Peyer's patch (tissue), 4 donors: Measurements from ENCODE around the gene APPBP2. TPM values are rescaled to one million over a fixed set of nuclear protein-coding genes. Genes with fewer than 3 reads are reported as not detected.
"Not testable (repeated sequence)": the region's sequence is repeated elsewhere in the genome, so short reads cannot be mapped to it uniquely, and the experiment has no call there.

Experiments
- DNase-seq, 3 donors: peaks; one replicate each; pipeline ENCODE4 v3.0.0-alpha.2; 2017 to 2019
- H3K27ac ChIP-seq, 4 donors: fragments of 200-600 bp; sonication (generic); one replicate each; pipeline ENCODE4 v1.5.1; 2016 to 2019
- H3K27me3 ChIP-seq, 2 donors: fragments of 200-600 bp; sonication (generic); one replicate each; pipeline ENCODE4 v1.5.1; 2019
- H3K36me3 ChIP-seq, 3 donors: fragments of 200-600 bp; sonication (generic); one replicate each; pipeline ENCODE4 v1.5.1; 2016 to 2019
- H3K4me1 ChIP-seq, 4 donors: fragments of 200-600 bp; sonication (generic); one replicate each; pipeline ENCODE4 v1.5.1; 2016 to 2019
- H3K4me3 ChIP-seq, 4 donors: fragments of 200-600 bp; sonication (generic); 1 replicate in 3 of 4; 2 replicates in 1 of 4; pipeline ENCODE4 v1.5.1; 2016 to 2019; ENCODE audit warnings: mild to moderate bottlenecking in 1 of 4
- H3K9me3 ChIP-seq, 4 donors: fragments of 200-600 bp; sonication (generic); one replicate each; pipeline ENCODE4 v1.5.1; 2016 to 2019; ENCODE audit warnings: mild to moderate bottlenecking in 1 of 4
- POLR2A ChIP-seq, 2 donors: fragments of 450-650 bp; IDR thresholded peaks; one replicate each; pipeline ENCODE4 v1.5.1; 2017; ENCODE audit warnings: antibody characterized with exemption in 2 of 2, mild to moderate bottlenecking in 2 of 2, moderate library complexity in 2 of 2
- total RNA-seq, 4 donors: library from RNA; depleted of rRNA; stranded (reverse); fragments of >200 nt; gene quantifications; one replicate each; pipeline ENCODE4 v1.1.0, GENCODE V29; 2016
- TF ChIP-seq, protein P1 (sequence below), 6 experiments: fragments of 450-650 bp in 4 of 6; fragments of 200-600 bp in 2 of 6; sonication (generic) in 1 of 6; IDR thresholded peaks; one replicate each; pipeline ENCODE4 v1.5.1; 2017 to 2019; ENCODE audit warnings: antibody characterized with exemption in 6 of 6, mild to moderate bottlenecking in 3 of 6, moderate library complexity in 1 of 6

APPBP2 gene
- total RNA-seq, 4 donors from 2014 or later: 14.0 to 18.4 (median 15.4) TPM

DNA sequence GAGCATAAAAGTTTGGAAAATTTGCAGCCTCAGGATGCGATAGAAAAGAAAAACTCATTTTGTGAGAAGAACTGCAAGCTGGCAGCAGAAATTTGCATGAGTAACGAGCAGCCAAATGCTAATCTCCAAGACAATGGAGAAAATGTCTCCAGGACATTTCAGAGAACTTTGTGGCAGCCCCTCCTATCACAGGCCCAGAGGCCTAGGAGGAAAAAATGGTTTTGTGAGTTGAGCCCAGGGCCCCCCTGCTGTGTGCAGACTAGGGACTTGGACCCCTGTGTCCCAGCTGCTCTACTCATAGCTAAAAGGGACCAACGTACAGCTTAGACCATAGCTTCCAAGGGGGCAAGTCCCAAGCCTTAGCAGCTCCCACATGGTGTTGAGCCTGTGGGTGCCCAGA, 34.3 kb downstream of the APPBP2 start:
- peaks cover 0 to 15% (median 4%) of the 10 kb centered on the region in 4 donors for H3K9me3 ChIP-seq
- H3K27ac ChIP-seq: no peak overlapping the region
- H3K27me3 ChIP-seq: no peaks in the 10 kb centered on the region
- no peak overlapping the region for H3K4me3 ChIP-seq
- DNase-seq: no peak
- no peak for TF ChIP-seq POLR2A (IDR thresholded peaks at IDR 0.05)
- TF ChIP-seq, protein P1, sequence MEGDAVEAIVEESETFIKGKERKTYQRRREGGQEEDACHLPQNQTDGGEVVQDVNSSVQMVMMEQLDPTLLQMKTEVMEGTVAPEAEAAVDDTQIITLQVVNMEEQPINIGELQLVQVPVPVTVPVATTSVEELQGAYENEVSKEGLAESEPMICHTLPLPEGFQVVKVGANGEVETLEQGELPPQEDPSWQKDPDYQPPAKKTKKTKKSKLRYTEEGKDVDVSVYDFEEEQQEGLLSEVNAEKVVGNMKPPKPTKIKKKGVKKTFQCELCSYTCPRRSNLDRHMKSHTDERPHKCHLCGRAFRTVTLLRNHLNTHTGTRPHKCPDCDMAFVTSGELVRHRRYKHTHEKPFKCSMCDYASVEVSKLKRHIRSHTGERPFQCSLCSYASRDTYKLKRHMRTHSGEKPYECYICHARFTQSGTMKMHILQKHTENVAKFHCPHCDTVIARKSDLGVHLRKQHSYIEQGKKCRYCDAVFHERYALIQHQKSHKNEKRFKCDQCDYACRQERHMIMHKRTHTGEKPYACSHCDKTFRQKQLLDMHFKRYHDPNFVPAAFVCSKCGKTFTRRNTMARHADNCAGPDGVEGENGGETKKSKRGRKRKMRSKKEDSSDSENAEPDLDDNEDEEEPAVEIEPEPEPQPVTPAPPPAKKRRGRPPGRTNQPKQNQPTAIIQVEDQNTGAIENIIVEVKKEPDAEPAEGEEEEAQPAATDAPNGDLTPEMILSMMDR (IDR thresholded peaks at IDR 0.05): no peak
- H3K36me3 ChIP-seq: peaks cover 0 to 81% (median 0%) of the 10 kb centered on the region in 3 donors
- no peaks in the 10 kb centered on the region for H3K4me1 ChIP-seq

DNA sequence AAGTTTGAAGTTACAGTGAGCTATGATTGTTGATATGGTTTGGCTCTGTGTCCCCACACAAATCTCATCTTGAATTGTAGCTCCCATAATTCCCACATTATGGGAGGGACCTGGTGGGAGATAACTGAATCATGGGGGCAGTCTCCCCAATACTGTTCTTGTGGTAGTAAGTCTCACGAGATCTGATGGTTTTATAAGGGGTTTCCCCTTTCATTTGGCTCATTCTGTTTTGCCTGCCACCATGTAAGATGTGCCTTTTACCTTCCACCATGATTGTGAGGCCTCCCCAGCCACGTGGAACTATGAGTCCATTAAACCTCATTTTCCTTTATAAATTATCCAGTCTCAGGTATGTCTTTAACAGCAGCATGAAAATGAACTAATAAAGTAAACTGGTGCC, 35.4 kb downstream of the APPBP2 start:
- not testable (repeated sequence) for H3K27ac ChIP-seq, H3K27me3 ChIP-seq, H3K4me3 ChIP-seq, H3K4me1 ChIP-seq, DNase-seq
- H3K36me3 ChIP-seq: peaks cover 0 to 69% (median 0%) of the 10 kb centered on the region in 3 donors
- H3K9me3 ChIP-seq: peaks cover 0 to 15% (median 4%) of the 10 kb centered on the region in 4 donors

DNA sequence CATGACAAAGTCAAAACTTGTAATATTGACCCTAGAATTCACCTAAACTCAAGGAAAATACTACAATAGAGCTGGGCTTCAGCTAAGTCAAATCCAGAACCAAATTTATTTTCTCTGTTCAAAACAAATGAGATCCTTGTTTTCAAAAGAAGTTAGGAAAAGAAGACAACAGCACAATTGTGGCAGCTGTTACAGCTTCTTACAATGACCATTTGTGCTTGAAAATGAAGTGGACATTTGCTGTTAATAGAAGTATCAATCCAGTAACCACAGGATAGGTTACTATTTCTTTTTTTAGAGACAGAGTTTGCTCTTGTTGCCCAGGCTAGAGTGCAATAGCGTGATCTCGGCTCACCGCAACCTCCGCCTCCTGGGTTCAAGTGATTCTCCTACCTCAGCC, 44.4 kb downstream of the APPBP2 start:
- no peak for DNase-seq
- no peaks in the 10 kb centered on the region for H3K27me3 ChIP-seq
- H3K36me3 ChIP-seq: peaks cover 0 to 20% (median 0%) of the 10 kb centered on the region in 3 donors
- H3K4me1 ChIP-seq: no peaks in the 10 kb centered on the region
- no peak overlapping the region for H3K4me3 ChIP-seq
- H3K27ac ChIP-seq: no peak overlapping the region
- H3K9me3 ChIP-seq: no peaks in the 10 kb centered on the region
- TF ChIP-seq, protein P1 (IDR thresholded peaks at IDR 0.05): no peak
- TF ChIP-seq POLR2A (IDR thresholded peaks at IDR 0.05): no peak

DNA sequence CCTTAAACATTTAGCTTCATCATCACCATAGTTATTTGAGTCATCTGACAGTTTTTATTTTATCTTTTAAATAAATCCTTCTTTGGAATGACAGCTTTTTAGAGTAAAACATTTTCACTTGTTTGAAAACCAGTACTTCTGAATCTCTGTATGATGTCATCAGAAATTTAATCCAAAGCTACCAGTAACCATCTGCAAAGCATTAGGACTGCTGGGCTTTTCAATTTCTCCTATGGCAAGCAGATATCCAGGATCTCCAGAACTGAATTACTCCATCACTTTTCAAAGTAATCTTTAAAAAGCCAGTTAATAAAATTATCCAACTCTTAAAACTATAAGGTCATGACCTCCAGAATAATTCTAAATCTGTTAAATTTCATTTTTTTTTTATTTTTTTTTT, 52.3 kb downstream of the APPBP2 start:
- Histone ChIP-seq H3K27me3 (no peaks in the 10 kb centered on the region), H3K4me1 (no peaks in the 10 kb centered on the region), H3K9me3 (no peaks in the 10 kb centered on the region), H3K4me3 (no peak overlapping the region), H3K27ac (no peak overlapping the region), H3K36me3 (peaks cover 0 to 37% (median 0%) of the 10 kb centered on the region in 3 donors)
- TF ChIP-seq, protein P1 (IDR thresholded peaks at IDR 0.05): no peak
- no peak for TF ChIP-seq POLR2A (IDR thresholded peaks at IDR 0.05)
- DNase-seq: no peak

DNA sequence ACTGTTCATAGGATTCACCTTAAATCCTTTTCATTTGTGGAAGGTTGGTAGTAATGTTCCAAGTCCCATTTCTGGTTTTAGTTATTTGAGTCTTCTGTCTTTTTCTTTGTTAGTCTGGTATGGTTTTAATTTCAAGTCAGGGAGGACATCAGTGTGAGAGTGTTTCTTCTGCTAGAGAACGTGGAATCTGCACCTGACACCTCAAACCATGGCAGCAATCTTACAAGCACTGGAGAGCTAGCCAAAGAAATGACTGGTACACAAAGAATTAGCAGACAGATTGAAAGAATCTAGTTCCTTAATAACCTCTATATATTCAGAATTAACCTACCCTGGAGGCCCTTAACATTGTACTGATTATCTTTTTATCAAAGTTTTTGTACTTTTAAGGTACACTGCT, 53.6 kb downstream of the APPBP2 start:
- Histone ChIP-seq H3K27ac (no peak overlapping the region), H3K36me3 (peaks cover 0 to 33% (median 0%) of the 10 kb centered on the region in 3 donors), H3K4me3 (no peak overlapping the region), H3K27me3 (no peaks in the 10 kb centered on the region), H3K9me3 (no peaks in the 10 kb centered on the region), H3K4me1 (no peaks in the 10 kb centered on the region)
- DNase-seq: no peak
- TF ChIP-seq POLR2A (IDR thresholded peaks at IDR 0.05): no peak
- TF ChIP-seq, protein P1 (IDR thresholded peaks at IDR 0.05): no peak

DNA sequence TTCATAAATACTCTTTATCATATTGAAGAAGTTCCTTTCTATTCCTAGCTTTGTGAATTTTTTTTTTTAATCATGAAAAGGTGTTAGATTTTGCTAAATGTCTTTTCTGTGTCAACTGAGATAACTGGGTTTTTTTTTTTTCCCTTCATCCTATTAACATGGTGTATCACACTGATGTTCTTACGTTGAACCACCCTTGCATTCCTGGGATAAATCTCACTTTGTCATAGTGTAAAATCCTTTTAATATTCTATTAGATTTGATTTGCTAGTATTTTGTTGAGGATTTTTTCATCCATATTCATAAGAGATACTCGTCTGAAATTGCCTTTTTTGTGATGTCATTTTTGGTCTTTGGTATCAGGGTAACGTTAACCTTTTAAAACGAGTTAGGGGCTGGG, 54.6 kb downstream of the APPBP2 start:
- no peaks in the 10 kb centered on the region for H3K9me3 ChIP-seq

More for the DNA sequence above, 54.6 kb downstream of the APPBP2 start:
- TF ChIP-seq, protein P1 (IDR thresholded peaks at IDR 0.05): no peak
- no peak for TF ChIP-seq POLR2A (IDR thresholded peaks at IDR 0.05)
- H3K27me3 ChIP-seq: no peaks in the 10 kb centered on the region
- DNase-seq: no peak
- H3K36me3 ChIP-seq: peaks cover 0 to 27% (median 0%) of the 10 kb centered on the region in 3 donors
- no peak overlapping the region for H3K27ac ChIP-seq
- H3K4me1 ChIP-seq: no peaks in the 10 kb centered on the region
- no peak overlapping the region for H3K4me3 ChIP-seq
